Measurements from ENCODE around the gene SPEG. TPM values are rescaled to one million over a fixed set of nuclear protein-coding genes. Genes with fewer than 3 reads are reported as not detected.
A peak's percentile ranks its signal among the peaks of the same experiment; 100 is the strongest.

Gene SPEG
- total RNA-seq, 1 experiment from 2014 or later: 16.7 TPM

- H3K27me3 Mint-ChIP-seq (ENCODE audit: unreplicated experiment): peaks cover 77% of the 10 kb centered on the region
- CTCF ChIA-PET: interaction anchor here (0.6 to 1.6 kb wide), 17 partner anchors 8 to 215 kb away, joined by 3 to 20 read pairs (median 4); partner anchors contain the start of gene GMPPA
- H3K4me3 Mint-ChIP-seq (ENCODE audit: low read depth, unreplicated experiment): peak overlapping the region; percentile 19
- no peak overlapping the region for H3K27ac Mint-ChIP-seq (ENCODE audit: unreplicated experiment)
- no peaks in the 10 kb centered on the region for H3K9me3 Mint-ChIP-seq (ENCODE audit: low read depth, unreplicated experiment)
- H3K36me3 Mint-ChIP-seq (ENCODE audit: insufficient read depth, unreplicated experiment): no peaks in the 10 kb centered on the region
- H3K4me1 Mint-ChIP-seq (ENCODE audit: low read depth, unreplicated experiment): peaks cover 24% of the 10 kb centered on the region
- intact Hi-C loops (cut with micrococcal nuclease; ENCODE audit: unreplicated experiment): loop anchor here (5.0 kb wide), 1 partner anchor 45 kb away; no protein-coding TSS in a partner anchor
- TF ChIP-seq CTCF (IDR thresholded peaks at IDR 0.05; ENCODE audit: unreplicated experiment): no peak
- BruUV-seq (replicated peaks): no TSS peak
- DNase-seq: no peak
Measured at GRCh38 chr2:219522111-219523030, 87.7 kb downstream of the SPEG start.

- no peak for TF ChIP-seq CTCF (IDR thresholded peaks at IDR 0.05; ENCODE audit: unreplicated experiment)
- Mint-ChIP-seq H3K4me1 (ENCODE audit: low read depth, unreplicated experiment) (peaks cover 25% of the 10 kb centered on the region), H3K9me3 (ENCODE audit: low read depth, unreplicated experiment) (no peaks in the 10 kb centered on the region), H3K36me3 (ENCODE audit: insufficient read depth, unreplicated experiment) (no peaks in the 10 kb centered on the region), H3K27me3 (ENCODE audit: unreplicated experiment) (peaks cover 77% of the 10 kb centered on the region), H3K4me3 (ENCODE audit: low read depth, unreplicated experiment) (peak overlapping the region; percentile 23), H3K27ac (ENCODE audit: unreplicated experiment) (no peak overlapping the region)
- BruUV-seq (replicated peaks): no TSS peak
- intact Hi-C loops (cut with micrococcal nuclease; ENCODE audit: unreplicated experiment): loop anchor here (5.0 kb wide), 1 partner anchor 46 kb away; no protein-coding TSS in a partner anchor
- CTCF ChIA-PET: interaction anchor here (0.7 to 1.4 kb wide), 3 partner anchors 14 to 41 kb away, joined by 3 to 8 read pairs (median 5); partner anchors contain the start of gene GMPPA
- no peak for DNase-seq
Measured at GRCh38 chr2:219523031-219523671, 88.5 kb downstream of the SPEG start.

- TF ChIP-seq CTCF (IDR thresholded peaks at IDR 0.05; ENCODE audit: unreplicated experiment): no peak
- no peaks in the 10 kb centered on the region for H3K9me3 Mint-ChIP-seq (ENCODE audit: low read depth, unreplicated experiment)
- no peak for DNase-seq
- peaks cover 77% of the 10 kb centered on the region for H3K27me3 Mint-ChIP-seq (ENCODE audit: unreplicated experiment)
- peaks cover 25% of the 10 kb centered on the region for H3K4me1 Mint-ChIP-seq (ENCODE audit: low read depth, unreplicated experiment)
- CTCF ChIA-PET: interaction anchor here (1.4 kb wide), 1 partner anchor 12 kb away, joined by 5 read pairs; no protein-coding TSS in a partner anchor
- BruUV-seq (replicated peaks): no TSS peak
- no peak overlapping the region for H3K27ac Mint-ChIP-seq (ENCODE audit: unreplicated experiment)
- no peak overlapping the region for H3K4me3 Mint-ChIP-seq (ENCODE audit: low read depth, unreplicated experiment)
- intact Hi-C loops (cut with micrococcal nuclease; ENCODE audit: unreplicated experiment): loop anchor here (5.0 kb wide), 1 partner anchor 48 kb away; no protein-coding TSS in a partner anchor
- H3K36me3 Mint-ChIP-seq (ENCODE audit: insufficient read depth, unreplicated experiment): no peaks in the 10 kb centered on the region
Measured at GRCh38 chr2:219524817-219525216, 90.2 kb downstream of the SPEG start.

- H3K4me1 Mint-ChIP-seq (ENCODE audit: low read depth, unreplicated experiment): peaks cover 25% of the 10 kb centered on the region
- DNase-seq: no peak
- intact Hi-C loops (cut with micrococcal nuclease; ENCODE audit: unreplicated experiment): no loop called here
- no peaks in the 10 kb centered on the region for H3K36me3 Mint-ChIP-seq (ENCODE audit: insufficient read depth, unreplicated experiment)
- CTCF ChIA-PET: interaction anchor here (0.6 to 1.0 kb wide), 2 partner anchors 30 to 161 kb away, joined by 3 read pairs; a partner anchor contains a TSS
- no peak overlapping the region for H3K27ac Mint-ChIP-seq (ENCODE audit: unreplicated experiment)
- BruUV-seq (replicated peaks): no TSS peak
- no peak for TF ChIP-seq CTCF (IDR thresholded peaks at IDR 0.05; ENCODE audit: unreplicated experiment)
- peaks cover 77% of the 10 kb centered on the region for H3K27me3 Mint-ChIP-seq (ENCODE audit: unreplicated experiment)
- no peak overlapping the region for H3K4me3 Mint-ChIP-seq (ENCODE audit: low read depth, unreplicated experiment)
- H3K9me3 Mint-ChIP-seq (ENCODE audit: low read depth, unreplicated experiment): no peaks in the 10 kb centered on the region
Measured at GRCh38 chr2:219525533-219526232, 91.0 kb downstream of the SPEG start.

All from Calu3 (cell line).